ENCODE results near the gene ITM2C.

GRCh38 chr2:230888824-230889400, 24.2 kb downstream of the ITM2C start:
- no peak for TF ChIP-seq EZH2 (IDR thresholded peaks at IDR 0.05)
- no peak for TF ChIP-seq POLR2AphosphoS5 (IDR thresholded peaks at IDR 0.05; ENCODE audit: borderline replicate concordance, low read depth, low read length)

Data from SK-N-MC (cell line).